Measurements from ENCODE around the gene IQCM. TPM values are rescaled to one million over a fixed set of nuclear protein-coding genes. Genes with fewer than 3 reads are reported as not detected.

The IQCM gene
- total RNA-seq, 1 donor from 2014 or later: not detected

DNA sequence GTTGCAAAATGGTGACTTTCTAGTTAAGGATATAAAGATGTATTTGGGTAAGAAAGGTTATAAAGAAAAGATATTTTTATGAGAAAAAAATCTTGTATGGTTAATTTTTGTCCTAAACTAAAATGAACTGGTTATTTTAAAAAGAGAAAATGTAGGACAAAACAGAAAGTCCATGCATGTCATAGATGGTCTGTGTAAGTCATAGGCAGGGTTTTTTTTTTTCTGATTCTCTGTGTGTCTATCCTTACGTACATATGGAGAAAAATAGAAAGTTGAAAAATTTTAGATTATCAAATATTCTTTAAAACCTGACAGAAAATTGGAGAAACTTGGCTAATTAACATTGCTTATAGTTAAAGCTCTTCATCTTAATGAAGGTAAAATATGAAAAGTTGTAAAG, 493.4 kb downstream of the IQCM start:
- Mint-ChIP-seq H3K4me3 (no peak overlapping the region), H3K27me3 (ENCODE audit: low read depth) (no peaks in the 10 kb centered on the region), H3K9me3 (peaks cover 12% of the 10 kb centered on the region), H3K4me1 (no peaks in the 10 kb centered on the region), H3K36me3 (ENCODE audit: low read depth) (peaks cover 5% of the 10 kb centered on the region), H3K27ac (ENCODE audit: unreplicated experiment) (no peak overlapping the region)
- no peak for DNase-seq (ENCODE audit: low read depth, low spot score)
- TF ChIP-seq, protein P1, sequence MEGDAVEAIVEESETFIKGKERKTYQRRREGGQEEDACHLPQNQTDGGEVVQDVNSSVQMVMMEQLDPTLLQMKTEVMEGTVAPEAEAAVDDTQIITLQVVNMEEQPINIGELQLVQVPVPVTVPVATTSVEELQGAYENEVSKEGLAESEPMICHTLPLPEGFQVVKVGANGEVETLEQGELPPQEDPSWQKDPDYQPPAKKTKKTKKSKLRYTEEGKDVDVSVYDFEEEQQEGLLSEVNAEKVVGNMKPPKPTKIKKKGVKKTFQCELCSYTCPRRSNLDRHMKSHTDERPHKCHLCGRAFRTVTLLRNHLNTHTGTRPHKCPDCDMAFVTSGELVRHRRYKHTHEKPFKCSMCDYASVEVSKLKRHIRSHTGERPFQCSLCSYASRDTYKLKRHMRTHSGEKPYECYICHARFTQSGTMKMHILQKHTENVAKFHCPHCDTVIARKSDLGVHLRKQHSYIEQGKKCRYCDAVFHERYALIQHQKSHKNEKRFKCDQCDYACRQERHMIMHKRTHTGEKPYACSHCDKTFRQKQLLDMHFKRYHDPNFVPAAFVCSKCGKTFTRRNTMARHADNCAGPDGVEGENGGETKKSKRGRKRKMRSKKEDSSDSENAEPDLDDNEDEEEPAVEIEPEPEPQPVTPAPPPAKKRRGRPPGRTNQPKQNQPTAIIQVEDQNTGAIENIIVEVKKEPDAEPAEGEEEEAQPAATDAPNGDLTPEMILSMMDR (conservative IDR thresholded peaks at IDR 0.05): no peak

DNA sequence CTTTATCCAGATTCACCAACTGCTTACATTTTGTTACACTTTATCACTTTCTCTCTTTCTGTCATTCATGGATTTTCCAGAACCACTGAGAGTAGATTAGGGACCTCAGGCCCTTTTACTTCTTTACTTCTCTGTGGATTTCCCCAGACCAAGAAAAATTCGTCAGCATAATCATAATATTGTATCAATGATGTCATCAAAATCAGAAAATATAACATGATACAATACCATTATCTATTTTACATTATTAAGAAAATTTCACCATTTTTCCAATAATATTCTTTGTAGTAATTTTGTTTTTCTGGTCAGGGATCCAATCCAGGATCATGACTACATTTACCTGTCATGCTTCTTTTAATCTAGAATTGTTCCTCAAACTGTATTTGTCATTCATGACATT, 494.2 kb downstream of the IQCM start:
- Mint-ChIP-seq H3K27ac (ENCODE audit: unreplicated experiment) (no peak overlapping the region), H3K9me3 (peaks cover 12% of the 10 kb centered on the region), H3K4me3 (no peak overlapping the region), H3K4me1 (no peaks in the 10 kb centered on the region), H3K36me3 (ENCODE audit: low read depth) (peaks cover 5% of the 10 kb centered on the region), H3K27me3 (ENCODE audit: low read depth) (no peaks in the 10 kb centered on the region)
- no peak for DNase-seq (ENCODE audit: low read depth, low spot score)
- TF ChIP-seq, protein P1 (conservative IDR thresholded peaks at IDR 0.05): no peak

DNA sequence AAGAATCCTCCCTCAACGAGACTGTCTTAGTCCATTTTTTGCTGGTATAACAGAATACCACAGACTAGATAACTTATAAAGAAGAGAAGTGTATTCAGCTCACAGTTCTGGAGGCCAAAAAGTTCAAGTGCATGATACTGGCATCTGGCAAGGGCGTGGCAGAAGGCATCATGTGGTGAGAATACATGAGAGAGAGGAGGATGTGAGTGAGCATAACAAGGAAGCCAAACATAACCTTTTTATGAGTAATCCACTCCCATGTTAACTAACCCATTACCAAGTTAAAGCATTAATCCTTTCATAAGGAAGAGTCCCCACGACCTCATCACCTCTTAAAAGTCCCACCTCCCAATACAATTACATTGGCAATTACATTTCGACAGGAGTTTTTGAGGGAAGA, 504.6 kb downstream of the IQCM start:
- Mint-ChIP-seq H3K27me3 (ENCODE audit: low read depth) (no peaks in the 10 kb centered on the region), H3K9me3 (peaks cover 16% of the 10 kb centered on the region), H3K4me1 (no peaks in the 10 kb centered on the region), H3K36me3 (ENCODE audit: low read depth) (no peaks in the 10 kb centered on the region), H3K4me3 (no peak overlapping the region), H3K27ac (ENCODE audit: unreplicated experiment) (no peak overlapping the region)
- TF ChIP-seq, protein P1 (conservative IDR thresholded peaks at IDR 0.05): no peak
- DNase-seq (ENCODE audit: low read depth, low spot score): no peak

DNA sequence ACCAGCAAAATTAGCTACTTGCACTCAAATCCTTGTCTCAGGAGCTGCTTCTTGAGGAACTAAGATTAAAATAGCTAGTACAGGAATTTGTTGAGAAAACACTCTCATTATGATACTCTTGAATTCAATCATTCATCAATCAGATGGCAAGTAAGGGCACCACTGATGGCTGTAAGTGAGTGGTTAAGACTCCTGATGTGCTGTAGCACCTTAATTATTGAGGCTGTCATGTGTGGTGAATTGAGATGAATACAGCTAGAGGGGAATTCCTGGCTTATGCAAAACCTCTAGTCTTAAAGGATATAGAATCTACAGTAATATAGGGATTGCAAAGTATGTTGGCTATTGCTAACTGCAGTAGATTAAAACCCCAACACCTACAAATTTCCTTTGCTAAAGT, 509.1 kb downstream of the IQCM start:
- Mint-ChIP-seq H3K9me3 (peaks cover 8% of the 10 kb centered on the region), H3K27ac (ENCODE audit: unreplicated experiment) (no peak overlapping the region), H3K27me3 (ENCODE audit: low read depth) (no peaks in the 10 kb centered on the region), H3K36me3 (ENCODE audit: low read depth) (no peaks in the 10 kb centered on the region), H3K4me1 (no peaks in the 10 kb centered on the region), H3K4me3 (no peak overlapping the region)
- no peak for DNase-seq (ENCODE audit: low read depth, low spot score)
- TF ChIP-seq, protein P1 (conservative IDR thresholded peaks at IDR 0.05): no peak
